ENCODE results near the gene KLHL36. TPM values are rescaled to one million over a fixed set of nuclear protein-coding genes. Genes with fewer than 3 reads are reported as not detected.

KLHL36 gene
- polyA plus RNA-seq (2014; cell fraction: cytosol; rRNA removed), result 2.6 and 4.0 TPM in 2 replicates
- 4.2 and 7.4 TPM in 2 replicates for polyA plus RNA-seq (2014; cell fraction: nucleus; rRNA removed)

- no peak for DNase-seq (ENCODE audit: low spot score)
These were observed at the start of gene KLHL36 for GRCh38 chr16:84647828-84648594. KLHL36 (plus strand) TSS chr16:84648511; CDS start chr16:84650868, 2,357 bp downstream.

- DNase-seq (ENCODE audit: low spot score), result no peak
These were observed 48.6 kb upstream of the KLHL36 start for GRCh38 chr16:84599521-84600202.

GRCh38 chr16:84600343-84601229 is 47.7 kb upstream of the KLHL36 start:
- no peak for DNase-seq (ENCODE audit: low spot score)

DNA sequence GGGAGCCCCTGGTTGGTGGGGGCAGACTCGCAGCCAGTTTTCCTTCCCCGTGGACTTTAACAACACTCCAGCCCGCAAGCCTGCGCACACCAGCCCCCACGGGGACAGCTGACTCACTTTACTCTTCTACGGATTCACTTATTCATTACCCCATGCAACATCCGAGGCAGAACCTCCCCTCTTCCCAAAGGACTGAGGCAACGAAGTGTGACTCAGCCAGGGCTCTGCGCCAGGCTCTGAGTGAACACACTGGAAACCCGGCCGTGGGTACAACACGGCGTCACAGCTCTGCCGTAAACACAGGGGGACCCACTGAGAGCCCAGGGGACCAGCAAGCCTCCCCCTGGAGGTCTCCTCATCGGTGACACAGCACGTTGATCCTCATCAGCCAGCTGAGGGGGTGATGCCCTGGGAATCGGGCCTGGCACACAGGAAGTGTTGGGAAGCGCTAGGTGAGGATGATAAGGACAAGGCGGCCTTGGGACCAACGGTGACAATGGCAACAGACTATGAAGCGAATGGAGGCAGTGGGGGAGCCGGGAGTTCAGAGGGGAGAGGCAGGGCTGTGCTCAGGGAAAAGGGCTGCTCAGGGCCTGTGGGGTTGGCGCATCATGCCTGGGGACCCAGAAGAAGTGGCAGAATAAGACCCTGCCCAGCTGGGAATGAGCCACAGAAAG is 45.0 kb upstream of the KLHL36 start:
- DNase-seq (ENCODE audit: low spot score), result no peak

DNA sequence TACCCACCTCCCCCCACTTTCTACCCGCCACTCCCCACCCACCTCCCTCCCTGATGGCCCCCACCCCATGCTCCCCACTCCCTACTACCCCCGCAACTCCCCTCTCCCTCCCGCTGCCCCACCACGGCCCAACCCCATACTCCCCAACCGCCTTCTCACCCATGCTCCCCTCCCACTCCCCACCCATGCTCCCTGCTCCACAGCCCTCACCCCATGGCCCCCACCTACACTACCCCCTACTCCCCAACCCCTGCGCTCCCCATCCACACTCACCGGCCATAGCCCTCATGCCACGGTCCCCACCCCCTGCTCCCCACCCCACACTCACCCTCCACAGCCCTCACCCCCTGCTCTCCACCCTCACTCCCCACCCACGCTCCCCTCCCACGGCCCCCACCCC is 44.4 kb upstream of the KLHL36 start:
- DNase-seq (ENCODE audit: low spot score), result no peak

DNA sequence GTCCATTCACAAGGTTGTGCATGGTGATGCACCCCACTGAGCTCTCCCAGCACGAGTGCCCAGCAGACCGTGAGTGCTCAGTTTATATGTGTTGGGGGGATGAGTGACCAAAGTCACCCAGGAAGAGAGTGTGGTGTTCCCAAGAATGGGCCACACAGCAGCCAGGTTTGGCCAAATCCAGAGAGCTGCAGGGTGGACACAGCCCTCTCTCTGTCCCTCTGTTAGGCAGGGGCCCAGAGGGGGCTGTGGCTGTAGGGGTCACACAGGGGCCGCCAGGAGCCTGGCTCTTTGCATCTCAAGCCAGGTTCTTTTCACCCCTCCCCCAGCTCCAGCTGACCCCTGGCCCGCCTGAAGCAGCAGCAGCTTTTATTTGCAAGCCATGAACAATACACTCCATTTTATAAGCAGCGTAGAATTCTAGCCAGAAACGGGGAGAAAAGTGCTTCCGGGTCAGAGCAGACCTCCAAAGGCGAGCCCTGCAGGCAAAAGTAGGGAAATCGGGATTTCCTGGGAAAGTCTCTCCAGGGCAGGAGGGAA is 43.8 kb upstream of the KLHL36 start:
- DNase-seq (ENCODE audit: low spot score), result no peak

GRCh38 chr16:84605339-84605848 is 42.9 kb upstream of the KLHL36 start:
- DNase-seq (ENCODE audit: low spot score), result no peak

DNA sequence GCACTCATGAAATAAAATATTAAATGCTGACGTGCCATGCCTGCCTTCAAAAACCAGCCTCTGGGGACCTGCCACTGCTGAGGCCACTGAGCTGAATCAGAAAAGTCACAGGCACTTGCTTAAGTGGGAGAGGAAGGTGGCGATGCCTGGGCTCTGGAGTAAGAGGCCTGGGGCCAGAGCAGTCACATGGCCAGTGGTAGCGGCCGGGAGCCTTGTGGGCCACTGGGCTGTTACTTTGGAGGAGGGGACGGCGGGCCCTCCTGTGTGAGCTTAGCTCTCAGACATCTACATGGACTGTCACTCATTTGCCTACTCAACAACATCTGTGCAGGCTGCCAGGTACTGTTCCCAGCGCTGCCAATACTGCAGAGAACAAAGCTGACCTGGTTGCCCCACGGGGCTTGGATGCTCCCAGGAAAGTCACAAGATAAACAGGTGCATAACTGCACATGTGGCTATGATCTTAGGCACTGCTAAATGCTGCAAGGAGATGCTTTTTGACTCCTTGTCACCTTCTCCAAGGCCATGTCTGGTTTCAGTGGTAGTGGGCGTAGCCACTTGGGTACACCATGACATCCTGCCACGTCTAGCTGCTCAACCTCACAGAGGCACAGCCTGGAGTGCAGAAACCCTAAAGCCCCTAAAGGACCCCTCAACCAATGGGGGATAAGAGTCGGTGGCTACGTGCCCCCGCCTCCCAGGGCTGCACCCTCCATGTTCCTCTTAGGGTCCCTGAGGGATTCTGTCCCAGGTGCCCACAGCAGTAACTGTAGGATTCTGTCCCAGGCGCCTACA is 42.0 kb upstream of the KLHL36 start:
- no peak for DNase-seq (ENCODE audit: low spot score)

- no peak for DNase-seq (ENCODE audit: low spot score)
These were observed 41.2 kb upstream of the KLHL36 start for GRCh38 chr16:84607061-84607460.

GRCh38 chr16:84607694-84608093 is 40.6 kb upstream of the KLHL36 start:
- no peak for DNase-seq (ENCODE audit: low spot score)

DNA sequence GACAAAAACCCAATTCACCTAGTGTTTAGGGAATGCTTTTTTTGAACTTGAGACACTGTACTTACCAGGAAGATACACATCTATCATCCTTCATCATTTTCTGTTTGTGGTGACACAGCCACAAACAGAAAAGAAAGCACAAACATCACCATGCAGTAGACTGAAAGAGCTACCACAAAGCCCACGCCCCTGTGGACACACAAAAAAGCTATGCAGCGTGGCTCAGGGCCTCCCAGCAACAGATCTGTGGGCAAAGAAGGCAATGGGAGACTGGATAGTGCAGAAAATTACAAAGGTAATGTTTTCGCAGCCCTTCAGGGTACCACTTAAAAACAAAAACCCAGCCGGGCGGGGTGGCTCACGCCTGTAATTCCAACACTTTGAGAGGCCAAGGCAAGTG is 40.0 kb upstream of the KLHL36 start:
- no peak for DNase-seq (ENCODE audit: low spot score)

GRCh38 chr16:84609563-84610177 is 38.6 kb upstream of the KLHL36 start:
- DNase-seq (ENCODE audit: low spot score), result no peak

GRCh38 chr16:84610376-84610775 is 37.9 kb upstream of the KLHL36 start:
- no peak for DNase-seq (ENCODE audit: low spot score)

DNA sequence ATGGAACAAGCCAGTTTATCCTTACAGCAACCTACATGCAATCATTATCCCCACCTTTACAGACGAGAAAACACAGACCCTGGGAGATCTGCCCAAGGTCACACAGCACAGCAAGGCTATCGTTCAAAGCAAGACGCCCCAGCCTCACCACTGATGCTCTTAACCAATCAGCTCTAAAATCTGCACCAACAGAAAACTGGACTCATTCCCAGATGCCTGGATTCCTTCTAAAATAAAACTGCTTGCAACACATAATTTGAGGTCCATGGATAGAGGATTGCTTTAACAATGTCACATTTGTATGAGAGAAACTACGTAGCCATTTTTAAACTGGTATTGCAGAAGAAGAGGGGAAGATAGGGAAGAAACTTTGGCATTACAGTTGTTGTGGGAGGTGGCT is 37.3 kb upstream of the KLHL36 start:
- DNase-seq (ENCODE audit: low spot score), result no peak

DNA sequence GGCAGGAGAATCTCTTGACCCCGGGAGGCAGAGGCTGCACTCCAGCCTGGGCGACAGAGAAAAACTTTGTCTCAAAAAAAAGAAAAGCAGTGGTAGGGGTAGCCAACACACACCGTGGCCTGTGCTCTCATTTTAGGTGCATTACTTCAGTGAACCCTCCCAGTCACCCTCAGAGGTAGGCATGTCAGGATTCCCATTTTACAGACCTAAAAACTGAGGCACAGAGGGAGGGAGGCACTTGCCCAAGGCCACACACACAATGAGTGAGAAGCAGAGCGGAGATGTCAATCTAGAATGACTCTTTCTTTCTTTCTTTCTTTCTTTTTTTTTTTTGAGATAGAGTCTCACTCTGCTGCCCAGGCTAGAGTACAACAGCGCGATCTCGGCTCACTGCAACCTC is 35.6 kb upstream of the KLHL36 start:
- no peak for DNase-seq (ENCODE audit: low spot score)

DNA sequence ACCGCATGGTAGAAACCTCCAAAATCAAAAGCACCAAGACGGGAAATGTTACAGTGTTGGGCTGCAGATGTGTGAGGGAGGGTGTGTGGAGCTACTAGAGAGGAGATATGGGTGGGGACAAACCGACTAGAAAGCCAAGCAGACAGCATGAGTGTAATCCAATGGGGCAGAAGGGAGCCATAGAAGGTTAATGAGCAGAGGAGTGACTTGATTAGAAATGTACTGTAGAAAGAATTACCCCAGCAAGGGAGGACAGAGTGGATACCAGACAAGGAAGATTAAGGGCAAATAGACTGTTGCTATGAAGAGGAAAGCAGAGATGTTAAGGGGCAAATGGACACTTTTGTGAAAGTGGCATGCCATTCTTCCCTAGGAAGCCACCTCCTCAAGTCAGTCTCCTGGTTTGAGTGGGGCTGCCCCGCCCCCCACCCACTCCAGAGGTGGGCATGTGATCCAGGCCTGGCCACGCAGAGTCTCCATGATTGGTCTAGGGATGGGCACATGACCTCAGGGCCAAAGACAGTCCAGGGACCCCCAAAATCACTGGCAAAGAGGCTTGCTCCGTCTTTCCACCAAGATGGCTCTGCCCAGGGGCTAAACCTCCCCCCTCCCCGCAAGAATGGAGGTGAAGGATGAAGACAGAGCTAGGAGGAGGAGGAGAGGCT is 34.8 kb upstream of the KLHL36 start:
- DNase-seq (ENCODE audit: low spot score), result no peak

DNA sequence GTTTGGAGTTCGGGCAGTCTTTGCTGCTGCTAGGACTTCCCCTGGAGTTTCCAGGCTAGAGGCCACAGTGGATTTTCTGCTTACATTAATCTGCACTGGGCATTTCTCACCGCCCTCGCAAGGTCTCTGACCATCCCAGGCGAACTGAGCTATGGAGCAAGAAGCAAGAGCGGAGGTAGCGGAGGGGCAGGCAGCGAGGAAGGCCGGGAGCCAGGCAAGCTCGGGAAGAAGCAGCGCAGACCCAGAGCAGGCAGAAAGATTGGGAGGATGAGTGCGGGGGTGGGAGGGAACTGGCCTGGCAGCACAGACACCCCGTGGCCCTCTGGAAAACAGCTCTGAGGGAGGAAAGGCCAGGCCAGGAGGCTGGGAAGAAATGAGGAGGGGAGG is 34.2 kb upstream of the KLHL36 start:
- no peak for DNase-seq (ENCODE audit: low spot score)

DNA sequence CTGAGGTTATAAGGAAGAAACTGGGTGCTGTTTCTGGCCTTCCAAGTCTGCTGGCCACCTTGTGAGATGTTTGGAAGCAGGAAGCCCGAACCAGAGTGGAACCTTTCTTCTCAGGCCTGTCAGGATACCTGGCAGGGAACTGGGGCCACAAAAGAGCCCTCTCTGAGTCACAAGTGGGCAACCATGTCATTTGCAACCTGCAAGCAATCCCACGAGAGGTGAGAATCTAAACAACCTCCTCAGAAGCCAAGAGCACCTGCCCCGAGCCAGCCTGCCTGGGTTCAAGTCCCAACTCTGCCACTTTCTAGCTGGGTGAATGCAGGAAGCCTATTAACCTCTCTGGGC is 33.7 kb upstream of the KLHL36 start:
- DNase-seq (ENCODE audit: low spot score), result no peak

All from SK-N-DZ (cell line).